HCT116 (cell line): ENCODE measurements around the gene PRKAG2. TPM values are rescaled to one million over a fixed set of nuclear protein-coding genes. Genes with fewer than 3 reads are reported as not detected.

ENCODE experiments used
- ATAC-seq: fragments of 200-7000 bp; cut with Tn5 transposase; 2 replicates; pipeline ENCODE4 v1.9.1; 2020; ENCODE audit warnings: mild to moderate bottlenecking, moderate library complexity
- BruUV-seq: library from RNA; stranded (reverse); fragments of 400-500 nt; replicated peaks from 2 replicates; lab custom pipeline; 2021; lab: Mats Ljungman, UMichigan
- CTCF ChIA-PET: fragments of 300-600 bp; sonication (Branson Sonifier 250); formaldehyde crosslinking; loops from one replicate; lab custom pipeline; 2021; ENCODE audit warnings: antibody characterized with exemption; lab: Charles Lee
- POLR2A ChIA-PET: fragments of 300-600, 350-600 bp; sonication (Branson Sonifier 250); formaldehyde crosslinking; loops from one replicate; lab custom pipeline; 2021; ENCODE audit warnings: antibody characterized with exemption; lab: Charles Lee
- RAD21 ChIA-PET, 2 experiments: fragments of 300-600 bp; sonication (Branson Sonifier 250); formaldehyde crosslinking; loops; one replicate each; lab custom pipeline; 2023; ENCODE audit warnings: low total read pairs in 2 of 2; ENCODE audit not compliant: uncharacterized antibody in 2 of 2, unreplicated experiment in 2 of 2, low non-redundant PET in 1 of 2; lab: Charles Lee
- DNase-seq: peaks from one replicate; pipeline ENCODE4 v3.0.0-alpha.2; 2010; ENCODE audit warnings: low read depth, low spot score
- H2AFZ ChIP-seq: fragments of 200-600 bp; shearing (Covaris generic), sonication (generic); 2 replicates; pipeline ENCODE4 v1.6.1; 2017; ENCODE audit warnings: low read depth, mixed run types, mixed read lengths, antibody characterized with exemption, low read length; ENCODE audit not compliant: poor library complexity, severe bottlenecking
- H3K27ac ChIP-seq: 2 replicates; pipeline ENCODE4 v1.5.1; 2012; ENCODE audit warnings: low read depth, low read length
- H3K27me3 ChIP-seq: fragments of 200-600 bp; sonication (generic); 2 replicates; pipeline ENCODE4 v1.6.1; 2016; ENCODE audit warnings: mixed run types, low read length, mixed read lengths; ENCODE audit not compliant: insufficient read depth
- H3K36me3 ChIP-seq, 2 experiments: fragments of 200-500 bp in 1 of 2; fragments of 200-600 bp in 1 of 2; sonication (Bioruptor generic) in 1 of 2; sonication (generic) in 1 of 2; 2 replicates each; pipeline versions ENCODE4 v1.5.1 to v1.6.1; 2014 to 2016; ENCODE audit warnings: low read length in 2 of 2, inconsistent platforms in 1 of 2, mixed read lengths in 1 of 2, mixed run types in 1 of 2; ENCODE audit not compliant: insufficient read depth in 2 of 2, control insufficient read depth in 1 of 2
- H3K4me1 ChIP-seq, 2 experiments: fragments of 200-600 bp in 1 of 2; sonication (generic) in 1 of 2; 2 replicates each; pipeline versions ENCODE4 v1.5.1 to v1.6.1; 2012 to 2017; ENCODE audit warnings: low read length in 2 of 2, inconsistent platforms in 1 of 2, mild to moderate bottlenecking in 1 of 2, mixed read lengths in 1 of 2, mixed run types in 1 of 2, moderate library complexity in 1 of 2; ENCODE audit not compliant: insufficient read depth in 2 of 2, control insufficient read depth in 1 of 2
- H3K4me2 ChIP-seq: fragments of 200-600 bp; sonication (generic); 2 replicates; pipeline ENCODE4 v1.6.1; 2017; ENCODE audit warnings: mixed run types, low read length, mixed read lengths
- H3K4me3 ChIP-seq, 2 experiments: fragments of 200-600 bp in 1 of 2; sonication (generic) in 1 of 2; replicated peaks in 1 of 2; 2 replicates each; pipeline ENCODE4 v1.5.1; 2011 to 2016; ENCODE audit warnings: low read length in 2 of 2, control low read depth in 1 of 2, low read depth in 1 of 2, mild to moderate bottlenecking in 1 of 2, mixed read lengths in 1 of 2, mixed run types in 1 of 2
- H3K79me2 ChIP-seq: fragments of 200-600 bp; sonication (generic); 2 replicates; pipeline ENCODE4 v1.6.1; 2017; ENCODE audit warnings: mild to moderate bottlenecking, mixed run types, low read length, moderate library complexity, mixed read lengths; ENCODE audit not compliant: insufficient read depth
- H3K9ac ChIP-seq: fragments of 200-600 bp; sonication (generic); 2 replicates; pipeline ENCODE4 v1.6.1; 2016; ENCODE audit warnings: low read length, mixed read lengths
- H3K9me2 ChIP-seq: fragments of 200-600 bp; sonication (generic), shearing (Covaris generic); 2 replicates; pipeline ENCODE4 v1.6.1; 2017; ENCODE audit warnings: mixed run types, mild to moderate bottlenecking, moderate library complexity; ENCODE audit not compliant: insufficient read depth
- H3K9me3 ChIP-seq, 2 experiments: fragments of 200-500 bp in 1 of 2; fragments of 200-600 bp in 1 of 2; sonication (Bioruptor generic) in 1 of 2; sonication (generic) in 1 of 2; 2 replicates each; pipeline ENCODE4 v1.6.1; 2014 to 2017; ENCODE audit warnings: low read length in 2 of 2, mixed read lengths in 2 of 2, inconsistent platforms in 1 of 2, low read depth in 1 of 2, mild to moderate bottlenecking in 1 of 2, mixed run types in 1 of 2, moderate library complexity in 1 of 2; ENCODE audit not compliant: control insufficient read depth in 1 of 2, insufficient read depth in 1 of 2
- H4K20me1 ChIP-seq: fragments of 200-600 bp; sonication (generic), shearing (Covaris generic); 2 replicates; pipeline ENCODE4 v1.6.1; 2017; ENCODE audit warnings: mixed run types, mild to moderate bottlenecking, moderate library complexity; ENCODE audit not compliant: insufficient read depth
- CEBPB ChIP-seq: IDR thresholded peaks from 2 replicates; pipeline ENCODE4 v1.6.1; 2012; ENCODE audit warnings: low read depth
- EGR1 ChIP-seq: IDR thresholded peaks from 2 replicates; pipeline ENCODE4 v1.6.1; 2012; ENCODE audit warnings: low read depth
- ELF1 ChIP-seq: IDR thresholded peaks from 2 replicates; pipeline ENCODE4 v1.6.1; 2012; ENCODE audit warnings: low read depth, borderline replicate concordance
- EZH2phosphoT487 ChIP-seq: fragments of 200-600 bp; IDR thresholded peaks from 2 replicates; pipeline ENCODE4 v1.6.1; 2018; ENCODE audit warnings: antibody characterized with exemption, borderline replicate concordance
- JUND ChIP-seq: IDR thresholded peaks from 2 replicates; pipeline ENCODE4 v1.6.1; 2012
- RAD21 ChIP-seq: IDR thresholded peaks from 2 replicates; pipeline ENCODE4 v1.6.1; 2012; ENCODE audit warnings: low read depth, mild to moderate bottlenecking
- SIN3A ChIP-seq: IDR thresholded peaks from 2 replicates; pipeline ENCODE4 v1.6.1; 2012; ENCODE audit warnings: low read depth
- SRF ChIP-seq: IDR thresholded peaks from 2 replicates; pipeline ENCODE4 v1.6.1; 2012; ENCODE audit warnings: low read depth
- TCF7L2 ChIP-seq: IDR thresholded peaks from 2 replicates; pipeline ENCODE4 v1.7.0; 2011; ENCODE audit warnings: borderline replicate concordance, inconsistent platforms; ENCODE audit not compliant: insufficient read depth, insufficient read length; ENCODE audit errors: extremely low read depth
- ZBTB33 ChIP-seq: IDR thresholded peaks from 2 replicates; pipeline ENCODE4 v1.6.1; 2011; ENCODE audit warnings: mild to moderate bottlenecking, low read length, moderate library complexity; ENCODE audit not compliant: insufficient replicate concordance; ENCODE audit errors: extremely low read depth
- ZFX ChIP-seq: fragments of 450-650 bp; IDR thresholded peaks from 2 replicates; pipeline ENCODE4 v1.6.1; 2017
- intact Hi-C: fragments of 100-400 bp; cut with micrococcal nuclease; formaldehyde crosslinking; loops from 2 replicates; pipeline ENCODE4 v1.10.0; 2022
- total RNA-seq: library from RNA; stranded (reverse); gene quantifications from one replicate; pipeline ENCODE4 v1.2.1, GENCODE V29; 2021; ENCODE audit not compliant: unreplicated experiment
- TF ChIP-seq, protein P1 (sequence below): IDR thresholded peaks from 2 replicates; pipeline ENCODE4 v1.6.1; 2012
- TF ChIP-seq, protein P2 (sequence below), 3 experiments: fragments of 200-600 bp in 1 of 3; sonication (generic) in 1 of 3; IDR thresholded peaks in 2 of 3; conservative IDR thresholded peaks in 1 of 3; 2 replicates each; pipeline ENCODE4 v1.5.1; 2012 to 2017; ENCODE audit warnings: low read depth in 2 of 3, low read length in 2 of 3, antibody characterized with exemption in 1 of 3, borderline replicate concordance in 1 of 3, control low read depth in 1 of 3, mild to moderate bottlenecking in 1 of 3, mixed read lengths in 1 of 3, mixed run types in 1 of 3, moderate library complexity in 1 of 3; ENCODE audit not compliant: insufficient read depth in 1 of 3

The PRKAG2 gene
- total RNA-seq, 1 experiment from 2014 or later = 23.6 TPM

DNA sequence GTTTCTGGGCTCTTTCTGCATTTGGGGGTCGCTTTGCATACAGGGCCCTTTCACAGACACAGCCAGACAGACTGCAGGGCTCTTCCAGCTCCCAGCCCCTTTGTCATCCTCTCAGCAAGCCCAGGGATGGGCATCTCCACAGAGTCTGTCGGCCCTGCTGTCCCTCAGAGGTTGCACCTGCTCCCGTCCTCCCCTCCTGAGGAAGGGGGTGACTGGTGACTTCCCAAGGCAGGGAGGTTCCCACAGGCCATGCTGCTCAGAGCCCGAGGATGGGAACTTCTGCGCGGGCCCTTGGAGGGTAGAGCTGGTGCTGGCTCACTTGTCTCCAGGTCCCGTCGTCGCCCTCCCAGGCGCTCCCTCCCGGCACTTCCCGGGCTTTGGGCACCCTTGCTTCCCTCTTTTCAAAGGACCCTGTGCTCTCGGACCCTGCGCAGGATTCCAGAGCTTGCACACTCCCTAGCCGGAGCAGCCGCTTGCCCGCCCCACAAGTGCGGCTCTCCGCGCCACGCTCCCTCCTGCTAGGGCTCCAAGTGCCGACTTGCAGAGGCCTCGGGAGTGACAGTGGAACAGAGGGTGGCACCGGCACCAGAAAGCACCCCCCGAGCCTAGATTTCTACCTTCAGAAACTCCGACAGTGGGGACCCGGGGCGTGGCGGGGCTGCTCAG lies 152.5 kb downstream of the PRKAG2 start:
- Histone ChIP-seq H3K9ac (no peak overlapping the region), H3K27me3 (no peaks in the 10 kb centered on the region), H3K4me2 (no peak overlapping the region), H3K4me1 (peaks cover 30 to 38% of the 10 kb centered on the region in 2 experiments), H4K20me1 (no peaks in the 10 kb centered on the region), H3K79me2 (no peaks in the 10 kb centered on the region), H3K9me2 (no peaks in the 10 kb centered on the region), H3K4me3 (no peak overlapping the region), H2AFZ (no peak overlapping the region), H3K9me3 (no peaks in the 10 kb centered on the region), H3K36me3 (no peaks in the 10 kb centered on the region), H3K27ac (no peak overlapping the region)
- no TSS peak for BruUV-seq
- no peak for TF ChIP-seq SIN3A
- TF ChIP-seq SRF = no peak
- no peak for TF ChIP-seq EGR1
- no peak for TF ChIP-seq ZFX
- no peak for TF ChIP-seq RAD21
- no peak for TF ChIP-seq EZH2phosphoT487
- TF ChIP-seq CEBPB = no peak
- no peak for TF ChIP-seq TCF7L2
- TF ChIP-seq, protein P1, sequence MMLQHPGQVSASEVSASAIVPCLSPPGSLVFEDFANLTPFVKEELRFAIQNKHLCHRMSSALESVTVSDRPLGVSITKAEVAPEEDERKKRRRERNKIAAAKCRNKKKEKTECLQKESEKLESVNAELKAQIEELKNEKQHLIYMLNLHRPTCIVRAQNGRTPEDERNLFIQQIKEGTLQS = no peak
- TF ChIP-seq, protein P2, sequence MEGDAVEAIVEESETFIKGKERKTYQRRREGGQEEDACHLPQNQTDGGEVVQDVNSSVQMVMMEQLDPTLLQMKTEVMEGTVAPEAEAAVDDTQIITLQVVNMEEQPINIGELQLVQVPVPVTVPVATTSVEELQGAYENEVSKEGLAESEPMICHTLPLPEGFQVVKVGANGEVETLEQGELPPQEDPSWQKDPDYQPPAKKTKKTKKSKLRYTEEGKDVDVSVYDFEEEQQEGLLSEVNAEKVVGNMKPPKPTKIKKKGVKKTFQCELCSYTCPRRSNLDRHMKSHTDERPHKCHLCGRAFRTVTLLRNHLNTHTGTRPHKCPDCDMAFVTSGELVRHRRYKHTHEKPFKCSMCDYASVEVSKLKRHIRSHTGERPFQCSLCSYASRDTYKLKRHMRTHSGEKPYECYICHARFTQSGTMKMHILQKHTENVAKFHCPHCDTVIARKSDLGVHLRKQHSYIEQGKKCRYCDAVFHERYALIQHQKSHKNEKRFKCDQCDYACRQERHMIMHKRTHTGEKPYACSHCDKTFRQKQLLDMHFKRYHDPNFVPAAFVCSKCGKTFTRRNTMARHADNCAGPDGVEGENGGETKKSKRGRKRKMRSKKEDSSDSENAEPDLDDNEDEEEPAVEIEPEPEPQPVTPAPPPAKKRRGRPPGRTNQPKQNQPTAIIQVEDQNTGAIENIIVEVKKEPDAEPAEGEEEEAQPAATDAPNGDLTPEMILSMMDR (IDR thresholded peaks at IDR 0.05 in 2 of 3, conservative IDR thresholded peaks at IDR 0.05 in 1 of 3; ENCODE audit: borderline replicate concordance in 1 of 3, insufficient read depth in 1 of 3, low read depth in 2 of 3, low read length in 2 of 3) = no peak
- TF ChIP-seq JUND = no peak
- no peak for TF ChIP-seq ZBTB33
- TF ChIP-seq ELF1 = no peak
- intact Hi-C loops = no loop called here
- POLR2A ChIA-PET = no interaction called here
- RAD21 ChIA-PET = no interaction called here
- ATAC-seq (no peak), DNase-seq (no peak)
- CTCF ChIA-PET = no interaction called here
